Esophagus mucosa (tissue), 1 donor: ENCODE data around the gene ZBTB16. TPM values are rescaled to one million over a fixed set of nuclear protein-coding genes. Genes with fewer than 3 reads are reported as not detected.
A peak's percentile ranks its signal among the peaks of the same experiment; 100 is the strongest.

Experiments
- ATAC-seq: fragments of 200-7000 bp; cut with Tn5 transposase; one replicate; pipeline ENCODE4 v1.9.1; 2020
- total RNA-seq: library from RNA; stranded (reverse); gene quantifications from one replicate; pipeline ENCODE4 v1.2.4, GENCODE V29; 2023
- donor health status: DM: yes; HTN: yes; CAD: no.

Gene ZBTB16
- total RNA-seq, 1 donor from 2014 or later, result 5.4 TPM

GRCh38 chr11:114132944-114133394, 73.5 kb downstream of the ZBTB16 start:
- ATAC-seq, result no peak

GRCh38 chr11:114133548-114134329, 74.2 kb downstream of the ZBTB16 start:
- ATAC-seq, result no peak

- no peak for ATAC-seq
Observed at GRCh38 chr11:114134870-114135269, 75.4 kb downstream of the ZBTB16 start.

GRCh38 chr11:114135737-114136151, 76.2 kb downstream of the ZBTB16 start:
- ATAC-seq, result no peak

- no peak for ATAC-seq
Observed at GRCh38 chr11:114136686-114137640, 77.5 kb downstream of the ZBTB16 start.

GRCh38 chr11:114137838-114138237, 78.3 kb downstream of the ZBTB16 start:
- no peak for ATAC-seq

- no peak for ATAC-seq
Observed at GRCh38 chr11:114138411-114138810, 78.9 kb downstream of the ZBTB16 start.

- no peak for ATAC-seq
Observed at GRCh38 chr11:114140826-114141225, 81.3 kb downstream of the ZBTB16 start.

- ATAC-seq, result no peak
Observed at GRCh38 chr11:114141863-114142580, 82.5 kb downstream of the ZBTB16 start.

GRCh38 chr11:114142707-114143106, 83.2 kb downstream of the ZBTB16 start:
- no peak for ATAC-seq

GRCh38 chr11:114145166-114145775, 85.8 kb downstream of the ZBTB16 start:
- no peak for ATAC-seq

GRCh38 chr11:114147375-114148012, 88.0 kb downstream of the ZBTB16 start:
- no peak for ATAC-seq

- ATAC-seq, result no peak
Observed at GRCh38 chr11:114148013-114148382, 88.5 kb downstream of the ZBTB16 start.

- no peak for ATAC-seq
Observed at GRCh38 chr11:114149689-114150407, 90.3 kb downstream of the ZBTB16 start.

GRCh38 chr11:114150671-114151070, 91.2 kb downstream of the ZBTB16 start:
- no peak for ATAC-seq

- no peak for ATAC-seq
Observed at GRCh38 chr11:114151631-114152030, 92.1 kb downstream of the ZBTB16 start.

GRCh38 chr11:114152162-114152561, 92.7 kb downstream of the ZBTB16 start:
- no peak for ATAC-seq

- ATAC-seq, result no peak
Observed at GRCh38 chr11:114152785-114153184, 93.3 kb downstream of the ZBTB16 start.

GRCh38 chr11:114153224-114153623, 93.7 kb downstream of the ZBTB16 start:
- ATAC-seq, result no peak

GRCh38 chr11:114154271-114155047, 94.9 kb downstream of the ZBTB16 start:
- ATAC-seq, result peak; percentile 55
